ENCODE data around the gene OPN1SW.

- no peak for TF ChIP-seq YY1 (IDR thresholded peaks at IDR 0.05; ENCODE audit: insufficient read depth, insufficient read length)
- no peak for TF ChIP-seq ZNF274 (IDR thresholded peaks at IDR 0.05; ENCODE audit: low read depth, low read length)
- TF ChIP-seq SUZ12 (IDR thresholded peaks at IDR 0.05; ENCODE audit: extremely low read depth, insufficient read depth, insufficient read length), result no peak
These were observed 6.3 kb upstream of the OPN1SW start for GRCh38 chr7:128781851-128782250.

Measured in NT2/D1 (cell line).